HepG2 (cell line): Measurements from ENCODE around the gene SMIM29. TPM values are rescaled to one million over a fixed set of nuclear protein-coding genes. Genes with fewer than 3 reads are reported as not detected.

Experiments used
- ESRRA ChIP-seq: sonication (generic); formaldehyde crosslinking; IDR thresholded peaks from 2 replicates; pipeline ENCODE4 v1.5.1; 2020; ENCODE audit warnings: mild to moderate bottlenecking, low read depth, missing genetic modification reagents
- MXD1 ChIP-seq: sonication (generic); formaldehyde crosslinking; IDR thresholded peaks from 2 replicates; pipeline ENCODE4 v1.4.0; 2020; ENCODE audit warnings: mild to moderate bottlenecking, missing genetic modification reagents
- POLR2G ChIP-seq: fragments of 200-400 bp; formaldehyde crosslinking; IDR thresholded peaks from 2 replicates; pipeline ENCODE4 v1.6.1; 2018; ENCODE audit warnings: mild to moderate bottlenecking, low read depth, low read length, moderate library complexity
- RXRB ChIP-seq: IDR thresholded peaks from 2 replicates; pipeline ENCODE4 v1.6.1; 2016; ENCODE audit warnings: borderline replicate concordance, missing genetic modification reagents, missing compliant biosample characterization
- YY1 ChIP-seq: IDR thresholded peaks from 2 replicates; pipeline ENCODE4 v1.6.1; 2011; ENCODE audit warnings: low read length, low read depth, moderate library complexity, mild to moderate bottlenecking; ENCODE audit not compliant: insufficient read depth, insufficient replicate concordance
- ZBTB26 ChIP-seq: IDR thresholded peaks from 2 replicates; pipeline ENCODE4 v1.6.1; 2016; ENCODE audit warnings: missing compliant biosample characterization, missing genetic modification reagents, borderline replicate concordance
- ZFY ChIP-seq: sonication (generic); formaldehyde crosslinking; IDR thresholded peaks from 2 replicates; pipeline ENCODE4 v1.4.0; 2020; ENCODE audit warnings: missing genetic modification reagents
- ZHX1 ChIP-seq: sonication (generic); formaldehyde crosslinking; IDR thresholded peaks from 2 replicates; pipeline ENCODE4 v1.8.1; 2022; ENCODE audit warnings: low read depth, mild to moderate bottlenecking, missing genetic modification reagents
- ZNF550 ChIP-seq: sonication (generic); formaldehyde crosslinking; IDR thresholded peaks from 2 replicates; pipeline ENCODE4 v1.4.0; 2020; ENCODE audit warnings: mild to moderate bottlenecking, missing genetic modification reagents, borderline replicate concordance
- ZNF576 ChIP-seq: sonication (generic); formaldehyde crosslinking; IDR thresholded peaks from 2 replicates; pipeline ENCODE4 v1.4.0; 2020; ENCODE audit warnings: mild to moderate bottlenecking, missing genetic modification reagents
- polyA plus RNA-seq, 8 experiments: library from polyadenylated mRNA; depleted of rRNA in 3 of 8; stranded (reverse) in 7 of 8; unstranded in 1 of 8; fragments of >200 nt; fragmentation: Illumina TruSeq in 4 of 8; extraction: Trizol in 4 of 8; gene quantifications; 2 replicates each; pipeline versions ENCODE4 v1.2.1 to v1.2.3, GENCODE V29; 2011 to 2016; ENCODE audit warnings: low read depth in 4 of 8, missing spikeins in 1 of 8, mixed read lengths in 1 of 8; ENCODE audit not compliant: insufficient read depth in 1 of 8
- total RNA-seq, 5 experiments: library from RNA; depleted of rRNA; stranded (reverse); fragments of >200 nt; fragmentation: Illumina TruSeq; extraction: Trizol; gene quantifications; 2 replicates each; pipeline ENCODE4 v1.2.3, GENCODE V29; 2016; ENCODE audit warnings: low read depth in 1 of 5
- TF ChIP-seq, protein P1 (sequence below): IDR thresholded peaks from 2 replicates; pipeline ENCODE4 v1.4.0; 2020; ENCODE audit warnings: mild to moderate bottlenecking, missing genetic modification reagents
- TF ChIP-seq, protein P2 (sequence below): sonication (generic); formaldehyde crosslinking; IDR thresholded peaks from 2 replicates; pipeline ENCODE4 v1.4.0; 2020; ENCODE audit warnings: missing genetic modification reagents, borderline replicate concordance

SMIM29 gene
- total and polyA plus RNA-seq, 2 of the 13 experiments (the other 11 are each of a cell fraction or from before 2014, with no cell fraction given), result 8.8 to 15.3 TPM

DNA sequence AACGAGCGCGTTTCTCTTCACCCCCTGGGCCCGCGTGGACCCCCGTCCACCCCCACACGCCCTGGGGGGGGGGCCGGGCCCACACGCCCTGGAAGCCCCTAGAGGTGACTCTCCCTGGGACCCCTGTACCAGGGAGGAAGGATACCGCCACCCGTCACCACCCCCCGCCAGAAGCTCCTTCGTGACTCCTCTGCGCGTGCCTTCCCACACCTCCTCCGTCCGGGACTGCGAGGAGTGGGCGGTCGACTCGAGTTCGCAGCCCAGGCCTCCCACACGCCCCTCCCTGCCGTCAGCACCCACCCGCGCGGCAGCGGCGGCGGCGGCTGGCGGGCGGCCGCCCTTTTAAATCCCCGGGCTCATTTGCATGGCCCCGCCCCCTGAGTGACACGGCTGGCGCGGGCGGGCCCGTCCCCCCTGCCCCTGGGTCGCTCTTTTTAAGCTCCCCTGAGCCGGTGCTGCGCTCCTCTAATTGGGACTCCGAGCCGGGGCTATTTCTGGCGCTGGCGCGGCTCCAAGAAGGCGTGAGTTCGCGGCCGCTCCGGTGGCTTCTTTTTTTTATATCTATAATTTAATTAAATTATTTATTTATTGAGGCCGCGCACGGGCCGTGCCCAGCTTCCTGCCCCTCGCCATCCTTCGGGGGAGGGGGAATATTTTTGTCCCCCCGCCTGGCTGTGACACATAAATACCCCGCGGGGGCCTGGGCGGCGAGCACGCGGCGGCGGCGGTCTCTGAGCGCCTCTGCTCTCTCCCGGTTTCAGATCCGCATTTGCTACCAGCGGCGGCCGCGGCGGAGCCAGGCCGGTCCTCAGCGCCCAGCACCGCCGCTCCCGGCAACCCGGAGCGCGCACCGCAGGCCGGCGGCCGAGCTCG lies 12.1 kb downstream of the SMIM29 start, which contains the start of gene HMGA1 (continued):
- TF ChIP-seq ZBTB26 (0 out of 2 replicates have a peak, but pooled peaks have one; percentile 30), ZNF550 (CRISPR knock-in tag) (no peak), ZNF576 (CRISPR knock-in tag) (0 out of 2 replicates have a peak, but pooled peaks have one; percentile 66), RXRB (CRISPR knock-in tag) (0 out of 2 replicates have a peak, but pooled peaks have one; percentile 30), ESRRA (peak; percentile 62; the same call in 1 of the 2 replicates), ZHX1 (CRISPR knock-in tag) (no peak), ZFY (CRISPR knock-in tag) (peak; percentile 37), YY1 (peak; percentile 12), POLR2G (peak; percentile 92), MXD1 (CRISPR knock-in tag) (peak; percentile 23; the same call in 1 of the 2 replicates)
- TF ChIP-seq, protein P1, sequence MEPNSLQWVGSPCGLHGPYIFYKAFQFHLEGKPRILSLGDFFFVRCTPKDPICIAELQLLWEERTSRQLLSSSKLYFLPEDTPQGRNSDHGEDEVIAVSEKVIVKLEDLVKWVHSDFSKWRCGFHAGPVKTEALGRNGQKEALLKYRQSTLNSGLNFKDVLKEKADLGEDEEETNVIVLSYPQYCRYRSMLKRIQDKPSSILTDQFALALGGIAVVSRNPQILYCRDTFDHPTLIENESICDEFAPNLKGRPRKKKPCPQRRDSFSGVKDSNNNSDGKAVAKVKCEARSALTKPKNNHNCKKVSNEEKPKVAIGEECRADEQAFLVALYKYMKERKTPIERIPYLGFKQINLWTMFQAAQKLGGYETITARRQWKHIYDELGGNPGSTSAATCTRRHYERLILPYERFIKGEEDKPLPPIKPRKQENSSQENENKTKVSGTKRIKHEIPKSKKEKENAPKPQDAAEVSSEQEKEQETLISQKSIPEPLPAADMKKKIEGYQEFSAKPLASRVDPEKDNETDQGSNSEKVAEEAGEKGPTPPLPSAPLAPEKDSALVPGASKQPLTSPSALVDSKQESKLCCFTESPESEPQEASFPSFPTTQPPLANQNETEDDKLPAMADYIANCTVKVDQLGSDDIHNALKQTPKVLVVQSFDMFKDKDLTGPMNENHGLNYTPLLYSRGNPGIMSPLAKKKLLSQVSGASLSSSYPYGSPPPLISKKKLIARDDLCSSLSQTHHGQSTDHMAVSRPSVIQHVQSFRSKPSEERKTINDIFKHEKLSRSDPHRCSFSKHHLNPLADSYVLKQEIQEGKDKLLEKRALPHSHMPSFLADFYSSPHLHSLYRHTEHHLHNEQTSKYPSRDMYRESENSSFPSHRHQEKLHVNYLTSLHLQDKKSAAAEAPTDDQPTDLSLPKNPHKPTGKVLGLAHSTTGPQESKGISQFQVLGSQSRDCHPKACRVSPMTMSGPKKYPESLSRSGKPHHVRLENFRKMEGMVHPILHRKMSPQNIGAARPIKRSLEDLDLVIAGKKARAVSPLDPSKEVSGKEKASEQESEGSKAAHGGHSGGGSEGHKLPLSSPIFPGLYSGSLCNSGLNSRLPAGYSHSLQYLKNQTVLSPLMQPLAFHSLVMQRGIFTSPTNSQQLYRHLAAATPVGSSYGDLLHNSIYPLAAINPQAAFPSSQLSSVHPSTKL (CRISPR knock-in tag), result peak; percentile 14; the same call in 1 of the 2 replicates
- TF ChIP-seq, protein P2, sequence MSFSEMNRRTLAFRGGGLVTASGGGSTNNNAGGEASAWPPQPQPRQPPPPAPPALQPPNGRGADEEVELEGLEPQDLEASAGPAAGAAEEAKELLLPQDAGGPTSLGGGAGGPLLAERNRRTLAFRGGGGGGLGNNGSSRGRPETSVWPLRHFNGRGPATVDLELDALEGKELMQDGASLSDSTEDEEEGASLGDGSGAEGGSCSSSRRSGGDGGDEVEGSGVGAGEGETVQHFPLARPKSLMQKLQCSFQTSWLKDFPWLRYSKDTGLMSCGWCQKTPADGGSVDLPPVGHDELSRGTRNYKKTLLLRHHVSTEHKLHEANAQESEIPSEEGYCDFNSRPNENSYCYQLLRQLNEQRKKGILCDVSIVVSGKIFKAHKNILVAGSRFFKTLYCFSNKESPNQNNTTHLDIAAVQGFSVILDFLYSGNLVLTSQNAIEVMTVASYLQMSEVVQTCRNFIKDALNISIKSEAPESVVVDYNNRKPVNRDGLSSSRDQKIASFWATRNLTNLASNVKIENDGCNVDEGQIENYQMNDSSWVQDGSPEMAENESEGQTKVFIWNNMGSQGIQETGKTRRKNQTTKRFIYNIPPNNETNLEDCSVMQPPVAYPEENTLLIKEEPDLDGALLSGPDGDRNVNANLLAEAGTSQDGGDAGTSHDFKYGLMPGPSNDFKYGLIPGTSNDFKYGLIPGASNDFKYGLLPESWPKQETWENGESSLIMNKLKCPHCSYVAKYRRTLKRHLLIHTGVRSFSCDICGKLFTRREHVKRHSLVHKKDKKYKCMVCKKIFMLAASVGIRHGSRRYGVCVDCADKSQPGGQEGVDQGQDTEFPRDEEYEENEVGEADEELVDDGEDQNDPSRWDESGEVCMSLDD (CRISPR knock-in tag), result peak; percentile 72; the same call in 1 of the 2 replicates
